HCT116 (cell line): Measurements from ENCODE around the gene LAMTOR3. TPM values are rescaled to one million over a fixed set of nuclear protein-coding genes. Genes with fewer than 3 reads are reported as not detected.
A peak's percentile ranks its signal among the peaks of the same experiment; 100 is the strongest.

Experiments used
- ATAC-seq: fragments of 200-7000 bp; cut with Tn5 transposase; 2 replicates; pipeline ENCODE4 v1.9.1; 2020; ENCODE audit warnings: mild to moderate bottlenecking, moderate library complexity
- BruUV-seq: library from RNA; stranded (reverse); fragments of 400-500 nt; replicated peaks from 2 replicates; lab custom pipeline; 2021; lab: Mats Ljungman, UMichigan
- CTCF ChIA-PET: fragments of 300-600 bp; sonication (Branson Sonifier 250); formaldehyde crosslinking; loops from one replicate; lab custom pipeline; 2021; ENCODE audit warnings: antibody characterized with exemption; lab: Charles Lee
- POLR2A ChIA-PET: fragments of 300-600, 350-600 bp; sonication (Branson Sonifier 250); formaldehyde crosslinking; loops from one replicate; lab custom pipeline; 2021; ENCODE audit warnings: antibody characterized with exemption; lab: Charles Lee
- RAD21 ChIA-PET, 2 experiments: fragments of 300-600 bp; sonication (Branson Sonifier 250); formaldehyde crosslinking; loops; one replicate each; lab custom pipeline; 2023; ENCODE audit warnings: low total read pairs in 2 of 2; ENCODE audit not compliant: uncharacterized antibody in 2 of 2, unreplicated experiment in 2 of 2, low non-redundant PET in 1 of 2; lab: Charles Lee
- DNase-seq: peaks from one replicate; pipeline ENCODE4 v3.0.0-alpha.2; 2010; ENCODE audit warnings: low read depth, low spot score
- H2AFZ ChIP-seq: fragments of 200-600 bp; shearing (Covaris generic), sonication (generic); 2 replicates; pipeline ENCODE4 v1.6.1; 2017; ENCODE audit warnings: low read depth, mixed run types, mixed read lengths, antibody characterized with exemption, low read length; ENCODE audit not compliant: poor library complexity, severe bottlenecking
- H3K27ac ChIP-seq: 2 replicates; pipeline ENCODE4 v1.5.1; 2012; ENCODE audit warnings: low read depth, low read length
- H3K27me3 ChIP-seq: fragments of 200-600 bp; sonication (generic); 2 replicates; pipeline ENCODE4 v1.6.1; 2016; ENCODE audit warnings: mixed run types, low read length, mixed read lengths; ENCODE audit not compliant: insufficient read depth
- H3K36me3 ChIP-seq, 2 experiments: fragments of 200-500 bp in 1 of 2; fragments of 200-600 bp in 1 of 2; sonication (Bioruptor generic) in 1 of 2; sonication (generic) in 1 of 2; 2 replicates each; pipeline versions ENCODE4 v1.5.1 to v1.6.1; 2014 to 2016; ENCODE audit warnings: low read length in 2 of 2, inconsistent platforms in 1 of 2, mixed read lengths in 1 of 2, mixed run types in 1 of 2; ENCODE audit not compliant: insufficient read depth in 2 of 2, control insufficient read depth in 1 of 2
- H3K4me1 ChIP-seq, 2 experiments: fragments of 200-600 bp in 1 of 2; sonication (generic) in 1 of 2; 2 replicates each; pipeline versions ENCODE4 v1.5.1 to v1.6.1; 2012 to 2017; ENCODE audit warnings: low read length in 2 of 2, inconsistent platforms in 1 of 2, mild to moderate bottlenecking in 1 of 2, mixed read lengths in 1 of 2, mixed run types in 1 of 2, moderate library complexity in 1 of 2; ENCODE audit not compliant: insufficient read depth in 2 of 2, control insufficient read depth in 1 of 2
- H3K4me2 ChIP-seq: fragments of 200-600 bp; sonication (generic); 2 replicates; pipeline ENCODE4 v1.6.1; 2017; ENCODE audit warnings: mixed run types, low read length, mixed read lengths
- H3K4me3 ChIP-seq, 2 experiments: fragments of 200-600 bp in 1 of 2; sonication (generic) in 1 of 2; replicated peaks in 1 of 2; 2 replicates each; pipeline ENCODE4 v1.5.1; 2011 to 2016; ENCODE audit warnings: low read length in 2 of 2, control low read depth in 1 of 2, low read depth in 1 of 2, mild to moderate bottlenecking in 1 of 2, mixed read lengths in 1 of 2, mixed run types in 1 of 2
- H3K79me2 ChIP-seq: fragments of 200-600 bp; sonication (generic); 2 replicates; pipeline ENCODE4 v1.6.1; 2017; ENCODE audit warnings: mild to moderate bottlenecking, mixed run types, low read length, moderate library complexity, mixed read lengths; ENCODE audit not compliant: insufficient read depth
- H3K9ac ChIP-seq: fragments of 200-600 bp; sonication (generic); 2 replicates; pipeline ENCODE4 v1.6.1; 2016; ENCODE audit warnings: low read length, mixed read lengths
- H3K9me2 ChIP-seq: fragments of 200-600 bp; sonication (generic), shearing (Covaris generic); 2 replicates; pipeline ENCODE4 v1.6.1; 2017; ENCODE audit warnings: mixed run types, mild to moderate bottlenecking, moderate library complexity; ENCODE audit not compliant: insufficient read depth
- H3K9me3 ChIP-seq, 2 experiments: fragments of 200-500 bp in 1 of 2; fragments of 200-600 bp in 1 of 2; sonication (Bioruptor generic) in 1 of 2; sonication (generic) in 1 of 2; 2 replicates each; pipeline ENCODE4 v1.6.1; 2014 to 2017; ENCODE audit warnings: low read length in 2 of 2, mixed read lengths in 2 of 2, inconsistent platforms in 1 of 2, low read depth in 1 of 2, mild to moderate bottlenecking in 1 of 2, mixed run types in 1 of 2, moderate library complexity in 1 of 2; ENCODE audit not compliant: control insufficient read depth in 1 of 2, insufficient read depth in 1 of 2
- H4K20me1 ChIP-seq: fragments of 200-600 bp; sonication (generic), shearing (Covaris generic); 2 replicates; pipeline ENCODE4 v1.6.1; 2017; ENCODE audit warnings: mixed run types, mild to moderate bottlenecking, moderate library complexity; ENCODE audit not compliant: insufficient read depth
- CBX3 ChIP-seq: IDR thresholded peaks from 2 replicates; pipeline ENCODE4 v1.6.1; 2012; ENCODE audit warnings: low read depth
- CEBPB ChIP-seq: IDR thresholded peaks from 2 replicates; pipeline ENCODE4 v1.6.1; 2012; ENCODE audit warnings: low read depth
- EGR1 ChIP-seq: IDR thresholded peaks from 2 replicates; pipeline ENCODE4 v1.6.1; 2012; ENCODE audit warnings: low read depth
- EZH2 ChIP-seq: fragments of 200-600 bp; sonication (generic); IDR thresholded peaks from 2 replicates; pipeline ENCODE4 v1.6.1; 2017; ENCODE audit warnings: antibody characterized with exemption, mixed run types
- EZH2phosphoT487 ChIP-seq: fragments of 200-600 bp; IDR thresholded peaks from 2 replicates; pipeline ENCODE4 v1.6.1; 2018; ENCODE audit warnings: antibody characterized with exemption, borderline replicate concordance
- FOSL1 ChIP-seq: IDR thresholded peaks from 2 replicates; pipeline ENCODE4 v1.6.1; 2012; ENCODE audit warnings: low read depth
- MAX ChIP-seq: IDR thresholded peaks from 2 replicates; pipeline ENCODE4 v1.6.1; 2012
- POLR2AphosphoS5 ChIP-seq: IDR thresholded peaks from 2 replicates; pipeline ENCODE4 v1.6.1; 2011; ENCODE audit warnings: mild to moderate bottlenecking, low read depth, low read length, moderate library complexity
- RAD21 ChIP-seq: IDR thresholded peaks from 2 replicates; pipeline ENCODE4 v1.6.1; 2012; ENCODE audit warnings: low read depth, mild to moderate bottlenecking
- SIN3A ChIP-seq: IDR thresholded peaks from 2 replicates; pipeline ENCODE4 v1.6.1; 2012; ENCODE audit warnings: low read depth
- SRF ChIP-seq: IDR thresholded peaks from 2 replicates; pipeline ENCODE4 v1.6.1; 2012; ENCODE audit warnings: low read depth
- YY1 ChIP-seq: IDR thresholded peaks from 2 replicates; pipeline ENCODE4 v1.6.1; 2011; ENCODE audit warnings: low read length, low read depth, moderate library complexity, mild to moderate bottlenecking; ENCODE audit not compliant: insufficient replicate concordance; ENCODE audit errors: extremely low read depth
- ZNF274 ChIP-seq: fragments of 200-500 bp; sonication (Bioruptor generic); IDR thresholded peaks from 2 replicates; pipeline ENCODE4 v1.6.1; 2014; ENCODE audit warnings: mild to moderate bottlenecking, low read depth, low read length, inconsistent platforms
- intact Hi-C: fragments of 100-400 bp; cut with micrococcal nuclease; formaldehyde crosslinking; loops from 2 replicates; pipeline ENCODE4 v1.10.0; 2022
- total RNA-seq: library from RNA; stranded (reverse); gene quantifications from one replicate; pipeline ENCODE4 v1.2.1, GENCODE V29; 2021; ENCODE audit not compliant: unreplicated experiment
- TF ChIP-seq, protein P1 (sequence below): IDR thresholded peaks from 2 replicates; pipeline ENCODE4 v1.6.1; 2012
- TF ChIP-seq, protein P2 (sequence below): IDR thresholded peaks from 2 replicates; pipeline ENCODE4 v1.6.1; 2011; ENCODE audit warnings: mild to moderate bottlenecking, low read length, moderate library complexity; ENCODE audit not compliant: insufficient replicate concordance; ENCODE audit errors: extremely low read depth
- TF ChIP-seq, protein P3 (sequence below): IDR thresholded peaks from 2 replicates; pipeline ENCODE4 v1.6.1; 2012; ENCODE audit warnings: low read depth

Gene LAMTOR3
- total RNA-seq, 1 experiment from 2014 or later = 21.0 TPM

GRCh38 chr4:99844048-99844447, 50.2 kb downstream of the LAMTOR3 start:
- H3K9me2 ChIP-seq = peaks cover 5% of the 10 kb centered on the region; the same call in 1 of the 2 replicates
- H3K79me2 ChIP-seq = no peaks in the 10 kb centered on the region
- no peaks in the 10 kb centered on the region for H4K20me1 ChIP-seq
- ChIA-PET RAD21 (no interaction called here), CTCF (no interaction called here), POLR2A (no interaction called here)
- H3K9ac ChIP-seq = no peak overlapping the region
- ATAC-seq (peak; percentile 69; the same call in 1 of the 2 replicates), DNase-seq (no peak)
- H2AFZ ChIP-seq = peak overlapping the region; percentile 5
- no peaks in the 10 kb centered on the region for H3K27me3 ChIP-seq
- no peak overlapping the region for H3K4me3 ChIP-seq
- H3K9me3 ChIP-seq = no peaks in the 10 kb centered on the region
- no peaks in the 10 kb centered on the region for H3K36me3 ChIP-seq
- intact Hi-C loops = no loop called here
- no peak overlapping the region for H3K4me2 ChIP-seq
- BruUV-seq = no TSS peak
- H3K27ac ChIP-seq = no peak overlapping the region
- H3K4me1 ChIP-seq = peaks cover 0 to 5% of the 10 kb centered on the region in 2 experiments; a peak in 2 of 4 replicates
- TF ChIP-seq SRF = no peak
- TF ChIP-seq EZH2 = no peak
- TF ChIP-seq YY1 = no peak
- TF ChIP-seq EZH2phosphoT487 = no peak
- TF ChIP-seq, protein P1, sequence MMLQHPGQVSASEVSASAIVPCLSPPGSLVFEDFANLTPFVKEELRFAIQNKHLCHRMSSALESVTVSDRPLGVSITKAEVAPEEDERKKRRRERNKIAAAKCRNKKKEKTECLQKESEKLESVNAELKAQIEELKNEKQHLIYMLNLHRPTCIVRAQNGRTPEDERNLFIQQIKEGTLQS = no peak
- no peak for TF ChIP-seq FOSL1
- no peak for TF ChIP-seq CEBPB
- no peak for TF ChIP-seq ZNF274
- TF ChIP-seq SIN3A = no peak
- TF ChIP-seq, protein P2, sequence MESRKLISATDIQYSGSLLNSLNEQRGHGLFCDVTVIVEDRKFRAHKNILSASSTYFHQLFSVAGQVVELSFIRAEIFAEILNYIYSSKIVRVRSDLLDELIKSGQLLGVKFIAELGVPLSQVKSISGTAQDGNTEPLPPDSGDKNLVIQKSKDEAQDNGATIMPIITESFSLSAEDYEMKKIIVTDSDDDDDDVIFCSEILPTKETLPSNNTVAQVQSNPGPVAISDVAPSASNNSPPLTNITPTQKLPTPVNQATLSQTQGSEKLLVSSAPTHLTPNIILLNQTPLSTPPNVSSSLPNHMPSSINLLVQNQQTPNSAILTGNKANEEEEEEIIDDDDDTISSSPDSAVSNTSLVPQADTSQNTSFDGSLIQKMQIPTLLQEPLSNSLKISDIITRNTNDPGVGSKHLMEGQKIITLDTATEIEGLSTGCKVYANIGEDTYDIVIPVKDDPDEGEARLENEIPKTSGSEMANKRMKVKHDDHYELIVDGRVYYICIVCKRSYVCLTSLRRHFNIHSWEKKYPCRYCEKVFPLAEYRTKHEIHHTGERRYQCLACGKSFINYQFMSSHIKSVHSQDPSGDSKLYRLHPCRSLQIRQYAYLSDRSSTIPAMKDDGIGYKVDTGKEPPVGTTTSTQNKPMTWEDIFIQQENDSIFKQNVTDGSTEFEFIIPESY = no peak
- TF ChIP-seq EGR1 = no peak
- no peak for TF ChIP-seq MAX
- TF ChIP-seq RAD21 = no peak
- no peak for TF ChIP-seq CBX3
- TF ChIP-seq POLR2AphosphoS5 = no peak
- TF ChIP-seq, protein P3, sequence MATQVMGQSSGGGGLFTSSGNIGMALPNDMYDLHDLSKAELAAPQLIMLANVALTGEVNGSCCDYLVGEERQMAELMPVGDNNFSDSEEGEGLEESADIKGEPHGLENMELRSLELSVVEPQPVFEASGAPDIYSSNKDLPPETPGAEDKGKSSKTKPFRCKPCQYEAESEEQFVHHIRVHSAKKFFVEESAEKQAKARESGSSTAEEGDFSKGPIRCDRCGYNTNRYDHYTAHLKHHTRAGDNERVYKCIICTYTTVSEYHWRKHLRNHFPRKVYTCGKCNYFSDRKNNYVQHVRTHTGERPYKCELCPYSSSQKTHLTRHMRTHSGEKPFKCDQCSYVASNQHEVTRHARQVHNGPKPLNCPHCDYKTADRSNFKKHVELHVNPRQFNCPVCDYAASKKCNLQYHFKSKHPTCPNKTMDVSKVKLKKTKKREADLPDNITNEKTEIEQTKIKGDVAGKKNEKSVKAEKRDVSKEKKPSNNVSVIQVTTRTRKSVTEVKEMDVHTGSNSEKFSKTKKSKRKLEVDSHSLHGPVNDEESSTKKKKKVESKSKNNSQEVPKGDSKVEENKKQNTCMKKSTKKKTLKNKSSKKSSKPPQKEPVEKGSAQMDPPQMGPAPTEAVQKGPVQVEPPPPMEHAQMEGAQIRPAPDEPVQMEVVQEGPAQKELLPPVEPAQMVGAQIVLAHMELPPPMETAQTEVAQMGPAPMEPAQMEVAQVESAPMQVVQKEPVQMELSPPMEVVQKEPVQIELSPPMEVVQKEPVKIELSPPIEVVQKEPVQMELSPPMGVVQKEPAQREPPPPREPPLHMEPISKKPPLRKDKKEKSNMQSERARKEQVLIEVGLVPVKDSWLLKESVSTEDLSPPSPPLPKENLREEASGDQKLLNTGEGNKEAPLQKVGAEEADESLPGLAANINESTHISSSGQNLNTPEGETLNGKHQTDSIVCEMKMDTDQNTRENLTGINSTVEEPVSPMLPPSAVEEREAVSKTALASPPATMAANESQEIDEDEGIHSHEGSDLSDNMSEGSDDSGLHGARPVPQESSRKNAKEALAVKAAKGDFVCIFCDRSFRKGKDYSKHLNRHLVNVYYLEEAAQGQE = no peak
